Stimulated activated CD4-positive, alpha-beta T cell treated with anti-CD3 and anti-CD28 coated beads, Interleukin-1b, Interleukin-23, amount 100 ng/mL, for 4 hours (primary cell): ENCODE results near the gene SSBP3.

Source experiments
- DNase-seq, 2 donors: peaks; one replicate each; pipeline ENCODE4 v3.0.0-alpha.2; 2020; ENCODE audit warnings: low read depth in 2 of 2

SSBP3 gene

DNA sequence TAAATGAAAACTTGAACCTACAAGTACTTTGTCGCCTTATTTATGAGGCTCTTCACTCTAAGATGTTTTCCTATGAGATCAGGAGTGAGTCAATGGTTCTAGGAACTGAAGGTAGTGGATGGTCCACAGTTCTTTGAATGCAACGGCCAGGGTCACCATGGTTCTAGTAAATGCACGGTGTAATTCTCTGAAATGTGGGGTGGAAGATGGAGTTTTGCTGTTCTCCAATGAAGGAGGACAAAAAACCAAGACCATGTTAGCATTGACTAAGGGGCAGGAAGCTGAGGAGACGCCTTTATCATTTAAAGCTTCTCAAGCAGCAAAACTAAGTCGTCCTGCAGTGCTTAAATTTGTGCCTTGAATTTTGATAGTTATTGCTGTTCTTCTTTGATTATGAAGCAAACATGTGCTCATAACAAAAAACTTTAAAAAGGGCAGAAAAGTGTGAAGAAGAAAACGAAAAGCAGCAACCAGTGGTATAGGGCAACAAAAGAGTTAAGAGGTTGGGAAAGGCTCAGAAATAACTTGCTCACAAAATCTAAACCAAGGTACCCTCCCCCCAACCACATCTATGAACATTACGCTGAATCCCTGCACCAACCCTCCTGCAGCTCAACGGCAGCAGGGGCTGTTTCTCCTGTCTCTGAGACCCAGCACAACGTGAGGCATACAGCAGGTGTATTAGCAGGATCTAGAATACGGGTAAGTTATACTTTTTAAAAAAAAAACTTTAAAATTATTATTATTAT lies 121.2 kb downstream of the SSBP3 start:
- no peak for DNase-seq

DNA sequence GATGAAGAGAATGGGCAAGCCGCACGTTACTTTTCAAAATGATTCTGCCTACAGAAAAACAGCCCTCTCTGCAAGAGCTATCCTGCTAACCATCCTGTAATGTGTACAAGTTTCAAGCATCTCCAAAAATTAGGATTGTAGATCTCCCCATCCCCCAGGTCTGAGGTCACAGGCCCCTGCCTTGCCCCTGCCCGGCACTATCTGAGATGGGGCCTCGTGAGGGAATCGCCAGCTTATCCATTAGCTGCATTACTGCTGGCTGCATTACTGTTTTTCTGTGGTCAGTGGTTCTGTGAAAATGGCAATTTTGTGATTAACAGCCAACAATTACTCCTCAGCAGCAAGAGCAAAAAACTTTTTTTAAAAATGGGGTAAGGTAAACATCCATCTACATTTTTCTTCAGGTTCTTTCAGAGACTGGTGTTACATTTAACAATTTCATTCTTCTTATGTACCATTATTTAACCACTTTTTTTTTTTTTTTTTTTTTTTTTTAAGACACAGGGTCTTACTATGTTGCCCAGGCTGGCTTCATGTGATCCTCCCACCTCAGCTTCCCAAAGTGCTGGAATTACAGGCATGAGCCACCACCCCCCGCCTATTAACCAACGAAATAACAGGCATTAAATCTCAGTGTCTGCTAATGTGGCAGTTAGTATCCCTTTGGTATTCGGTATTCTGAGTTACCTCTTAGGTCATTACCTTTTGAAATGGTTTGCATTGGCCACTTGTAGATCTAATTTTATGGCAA lies 122.4 kb downstream of the SSBP3 start:
- DNase-seq = no peak

DNA sequence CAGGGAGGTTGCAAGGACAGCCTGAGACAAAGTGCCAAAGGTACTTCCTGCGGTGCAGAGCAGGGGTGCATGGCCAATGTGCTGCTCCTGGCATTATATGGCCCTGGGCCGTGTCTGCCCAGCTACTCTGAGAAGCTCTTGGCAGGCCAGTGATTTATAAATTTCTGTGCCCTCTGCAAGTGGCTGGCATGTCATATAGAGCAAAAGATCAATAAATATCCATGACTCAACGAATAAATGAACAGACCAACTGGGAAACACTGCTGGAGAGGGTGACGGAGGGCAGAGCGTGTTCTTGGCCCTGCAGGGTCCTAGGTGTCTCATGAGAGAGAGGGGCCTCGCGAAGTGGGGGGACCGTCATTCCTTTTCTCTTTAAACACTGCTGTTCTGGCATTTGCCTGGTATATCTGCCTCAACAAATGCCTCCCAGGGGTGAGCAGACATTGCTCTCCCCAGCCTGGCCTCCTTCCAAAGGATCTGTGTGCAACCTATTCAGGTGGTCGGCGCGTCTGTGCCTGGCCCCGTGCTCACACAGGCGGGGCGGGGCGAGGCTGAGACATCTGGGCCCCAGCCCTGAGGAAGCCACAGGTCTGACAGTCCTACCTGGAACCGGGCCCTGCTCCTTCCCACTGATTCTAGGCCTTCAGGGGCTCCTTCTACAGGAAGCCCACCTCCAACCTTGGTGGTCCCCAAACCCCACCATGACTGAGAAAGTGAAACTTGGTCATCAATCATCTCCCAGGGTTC lies 123.9 kb downstream of the SSBP3 start:
- DNase-seq = no peak

DNA sequence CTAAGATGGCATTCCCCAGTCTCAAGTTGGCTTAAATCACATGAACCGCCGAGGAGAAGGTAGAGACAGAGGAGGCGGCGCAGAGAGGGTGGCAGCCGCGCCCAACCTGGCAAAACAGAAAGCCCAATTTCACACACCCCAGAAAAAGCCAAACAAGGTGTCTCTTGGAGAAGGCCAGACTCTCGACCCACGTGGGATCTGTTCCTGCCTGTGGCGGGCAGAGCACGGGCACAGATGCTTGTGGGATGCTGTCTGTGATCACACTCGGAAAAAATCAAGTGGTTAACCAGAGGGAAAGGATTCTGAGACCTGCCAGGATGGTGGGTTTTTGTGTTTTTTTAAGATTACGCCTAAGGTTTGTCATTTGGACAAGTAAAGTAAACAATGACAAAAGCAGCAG lies 125.5 kb downstream of the SSBP3 start:
- DNase-seq = no peak

DNA sequence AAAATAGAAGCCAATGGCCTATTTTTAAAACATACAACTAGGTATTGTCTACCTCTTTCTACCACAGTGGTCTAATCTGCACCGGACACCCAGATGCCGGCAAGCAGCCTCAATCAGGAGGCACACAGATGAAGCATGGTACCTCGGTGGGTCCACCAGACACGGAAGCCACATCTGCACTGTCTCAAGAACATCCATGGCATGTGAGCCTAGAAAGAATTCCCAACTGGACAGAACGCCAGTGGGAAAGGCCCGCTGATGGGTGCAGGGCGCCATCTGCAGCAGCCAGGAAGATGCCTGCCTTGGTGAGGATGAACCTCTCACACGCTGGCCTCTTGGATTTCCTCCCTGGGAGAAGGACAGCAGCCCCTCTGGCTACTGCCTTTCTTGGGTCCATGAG lies 126.7 kb downstream of the SSBP3 start:
- no peak for DNase-seq

DNA sequence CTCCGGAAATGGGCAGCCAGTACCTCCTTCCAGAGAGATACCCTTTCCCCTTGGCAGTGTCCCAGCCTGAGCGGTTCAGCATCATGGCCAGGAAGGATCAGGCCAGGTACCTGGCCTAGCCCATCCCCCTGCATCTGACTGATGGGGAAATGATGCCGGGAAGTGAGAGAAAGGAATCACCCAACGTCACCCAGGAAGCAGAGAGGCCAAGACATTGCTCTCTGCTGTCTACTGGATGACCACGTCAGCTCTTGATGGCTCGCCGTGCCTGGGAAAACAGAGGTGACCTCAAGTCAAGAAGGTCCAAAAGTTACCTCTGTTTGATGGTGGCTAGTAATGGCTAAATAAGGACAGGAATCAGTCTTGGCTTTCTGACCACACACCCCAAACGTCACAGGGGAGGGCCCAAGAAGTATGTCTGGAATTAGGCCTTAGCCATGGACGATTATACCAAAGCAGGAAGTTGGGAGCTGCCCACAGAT lies 127.2 kb downstream of the SSBP3 start:
- no peak for DNase-seq

DNA sequence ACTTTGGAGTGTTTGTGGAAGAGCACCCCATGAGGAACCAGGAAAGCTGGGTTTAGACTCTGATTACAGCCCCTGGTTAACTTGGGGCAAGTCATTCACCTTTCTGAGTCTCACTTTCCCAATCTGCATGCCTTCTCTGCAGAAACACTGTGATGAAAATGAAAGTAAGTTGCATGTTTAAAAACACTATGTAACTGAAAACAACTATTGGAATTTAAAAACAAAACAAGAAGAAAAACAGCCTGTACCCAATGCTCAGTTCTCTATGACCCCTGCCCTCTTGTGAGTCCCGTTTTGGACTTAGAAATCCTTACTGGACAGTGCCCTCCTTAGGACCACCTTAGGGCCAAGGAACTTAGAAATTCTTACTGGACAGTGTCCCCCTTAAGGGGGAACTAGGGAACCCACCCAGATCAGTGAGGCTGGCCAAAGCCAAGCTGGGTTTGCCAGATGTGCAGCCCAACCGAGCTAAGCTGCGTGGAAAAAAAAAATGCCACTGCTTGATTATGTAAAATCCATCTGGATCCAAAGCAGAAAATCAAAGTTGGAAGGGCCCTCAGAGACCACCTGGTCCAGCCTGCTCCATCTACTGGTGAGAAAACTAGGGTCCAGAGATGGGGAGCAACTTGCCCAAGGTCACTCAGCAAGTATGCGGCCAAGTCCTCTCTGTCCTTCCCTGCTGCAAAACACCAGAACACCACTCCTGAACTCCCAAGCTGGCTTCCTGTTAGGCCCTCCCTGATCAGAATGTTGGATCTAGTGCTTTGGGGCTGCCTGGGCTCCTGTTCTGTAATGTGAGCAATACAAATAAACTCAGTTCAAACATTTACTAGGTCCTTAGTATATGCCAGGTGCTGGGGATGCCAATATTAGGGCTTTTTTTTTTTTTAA lies 128.5 kb downstream of the SSBP3 start:
- DNase-seq = no peak

DNA sequence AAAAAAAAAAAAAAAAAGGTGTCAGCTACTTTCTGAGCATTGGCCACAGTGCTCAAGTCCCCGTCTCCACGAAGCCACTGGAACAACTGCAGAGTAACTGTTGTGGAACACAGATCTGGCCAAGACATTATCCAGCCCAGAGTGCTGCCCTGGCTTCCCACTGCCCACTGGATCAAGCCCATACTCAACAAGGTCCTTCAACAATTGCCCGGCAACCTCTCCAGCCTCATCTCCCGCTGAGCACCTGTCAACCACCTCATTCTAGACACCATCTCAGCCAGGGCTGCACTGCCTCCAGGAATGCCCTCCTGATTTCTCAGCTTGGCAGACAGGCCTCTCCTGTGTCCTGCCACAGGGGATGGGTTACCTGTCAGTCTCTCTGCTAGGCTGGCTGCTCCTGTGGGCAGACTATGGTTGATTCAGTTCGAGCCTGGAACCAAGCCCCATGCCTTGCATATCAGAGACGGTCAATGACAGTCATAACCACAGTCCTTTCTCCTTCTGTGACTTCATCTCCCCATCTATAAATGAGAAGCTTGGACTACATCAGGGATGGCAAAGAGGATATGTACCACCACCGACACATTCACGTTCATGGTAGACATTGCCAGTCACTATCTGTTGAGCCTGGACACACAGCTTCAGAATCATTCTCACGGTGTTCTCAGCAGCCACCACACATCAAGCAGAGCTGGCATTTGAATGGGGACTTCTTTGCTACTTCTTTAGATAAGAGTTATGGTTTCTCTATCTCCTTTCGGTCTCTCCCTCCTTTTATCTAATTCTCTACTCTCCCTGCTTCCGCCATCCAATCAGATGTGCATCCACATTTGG lies 129.4 kb downstream of the SSBP3 start:
- no peak for DNase-seq

DNA sequence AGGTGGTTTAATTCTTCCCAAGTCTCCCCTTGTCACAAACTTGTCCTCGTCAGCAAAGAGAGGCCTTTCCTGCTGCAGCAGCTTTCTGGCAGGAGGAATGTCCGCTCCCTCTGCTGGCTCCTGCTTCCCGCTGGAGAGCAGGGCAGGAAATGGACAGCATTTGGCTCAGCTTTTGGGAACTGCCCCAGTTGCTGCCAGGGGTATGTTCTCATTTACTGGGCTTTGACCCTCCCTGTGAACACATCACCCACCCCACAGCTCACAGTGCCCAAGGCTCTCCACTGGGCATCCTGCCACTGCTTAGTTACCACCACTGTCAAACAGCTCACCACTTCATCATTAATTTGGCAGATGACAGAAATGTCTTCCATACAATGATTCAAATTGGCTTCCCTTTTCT lies 130.8 kb downstream of the SSBP3 start:
- DNase-seq = no peak

DNA sequence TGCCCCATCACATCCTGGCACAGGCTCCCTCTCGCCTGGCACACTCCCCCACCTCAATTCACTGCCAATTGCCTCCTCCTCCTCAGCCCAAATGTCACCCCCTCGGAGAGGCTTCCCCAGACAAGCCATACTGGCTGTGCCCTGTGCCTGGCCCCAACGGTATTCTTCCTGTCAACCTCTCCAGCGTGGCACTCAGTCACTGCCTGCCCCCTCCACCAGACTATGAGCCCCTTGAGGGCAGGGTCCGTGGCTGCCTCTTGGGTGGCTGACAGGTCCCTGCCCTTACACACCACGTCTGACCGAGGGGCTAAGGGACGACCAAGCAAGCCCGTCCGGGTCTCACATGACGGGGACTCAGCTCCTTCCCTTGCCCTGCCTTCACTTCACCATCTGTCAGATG lies 131.3 kb downstream of the SSBP3 start:
- DNase-seq = no peak

DNA sequence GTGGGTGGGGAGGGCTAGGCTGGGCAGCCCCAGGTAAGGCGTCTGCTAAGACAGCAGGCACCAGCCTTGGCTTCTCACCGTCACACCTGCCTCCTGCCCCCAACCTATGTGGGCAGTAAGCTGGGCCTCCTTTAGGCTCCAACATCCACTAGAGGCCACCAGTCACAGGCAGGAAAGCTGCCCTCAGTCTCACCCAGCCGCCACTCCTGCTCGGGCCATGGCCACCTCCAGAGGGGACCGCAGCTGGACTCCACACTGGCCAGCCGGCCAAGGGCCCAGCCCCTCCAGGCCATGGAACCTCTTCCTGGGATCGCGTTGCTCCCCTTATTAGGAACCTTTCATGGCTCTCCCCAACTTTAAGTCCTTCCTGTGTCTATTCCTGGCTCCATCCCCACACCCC lies 131.7 kb downstream of the SSBP3 start:
- DNase-seq = no peak

DNA sequence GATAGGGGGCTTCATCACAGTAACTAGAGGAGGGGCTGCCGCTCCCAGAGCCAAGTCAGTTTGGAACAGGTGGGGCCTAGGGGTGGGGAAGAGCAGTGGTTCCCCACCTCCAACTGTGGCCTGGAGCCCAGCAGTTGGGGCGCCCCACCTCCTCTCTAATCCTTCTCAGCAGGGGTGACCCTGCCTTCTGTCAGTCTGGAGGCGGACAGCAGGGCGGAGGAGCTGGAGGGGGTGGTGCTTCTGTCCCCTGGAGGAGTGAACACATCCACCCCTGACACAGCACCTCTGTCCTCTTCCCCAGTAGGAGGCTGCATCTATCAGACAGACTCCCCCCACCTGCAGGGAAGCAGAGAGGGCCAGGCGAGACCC lies 132.4 kb downstream of the SSBP3 start:
- no peak for DNase-seq

DNA sequence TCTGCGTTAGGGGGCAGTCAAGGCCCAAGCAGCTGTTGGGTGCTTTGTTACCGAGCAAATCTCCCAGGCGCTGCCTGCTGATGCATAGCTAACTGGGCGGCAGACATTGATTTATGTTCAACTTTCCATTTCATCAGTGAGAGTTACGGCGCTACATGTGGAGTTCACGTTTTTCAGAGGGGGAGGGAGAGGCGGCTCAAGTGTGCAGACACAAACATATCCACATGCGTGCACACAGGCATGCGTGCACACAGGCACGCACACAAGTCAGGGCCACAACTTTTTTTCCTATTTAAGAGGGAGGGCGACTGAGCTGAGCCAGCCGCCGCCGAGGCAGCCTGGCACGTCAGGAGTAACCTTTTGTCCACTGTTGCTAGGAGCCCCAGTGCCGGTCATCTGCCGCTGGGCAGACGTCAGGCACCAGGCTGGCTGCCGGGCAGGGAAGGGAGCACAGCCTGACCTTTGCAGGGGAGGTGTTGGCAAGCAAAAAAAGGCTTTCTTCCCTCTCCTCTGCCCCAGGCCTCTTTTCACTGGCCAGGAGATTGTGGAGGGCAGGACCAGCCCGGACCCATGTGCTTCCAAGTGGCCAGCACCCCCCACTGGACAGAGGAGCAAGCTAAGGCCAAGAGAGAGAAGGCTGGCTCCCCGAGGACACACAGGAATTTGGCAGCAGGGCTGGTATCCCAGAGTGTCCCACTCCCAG lies 133.0 kb downstream of the SSBP3 start:
- no peak for DNase-seq

DNA sequence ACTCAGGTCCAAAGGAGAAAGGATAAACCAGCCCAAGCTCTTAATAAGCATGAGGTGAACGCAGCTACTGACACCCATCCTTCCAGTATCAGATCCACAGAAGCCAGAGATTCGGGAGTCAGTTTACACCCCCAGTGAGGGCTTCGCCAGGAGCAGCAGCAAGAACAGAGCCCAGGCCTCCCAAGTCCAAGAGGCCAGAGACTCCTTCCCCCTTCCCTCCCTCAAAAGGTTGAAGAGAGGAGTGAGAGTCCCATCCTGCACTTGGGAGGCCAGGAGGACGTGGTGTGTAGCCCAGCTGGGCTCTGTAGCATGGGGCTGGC lies 133.5 kb downstream of the SSBP3 start:
- no peak for DNase-seq

DNA sequence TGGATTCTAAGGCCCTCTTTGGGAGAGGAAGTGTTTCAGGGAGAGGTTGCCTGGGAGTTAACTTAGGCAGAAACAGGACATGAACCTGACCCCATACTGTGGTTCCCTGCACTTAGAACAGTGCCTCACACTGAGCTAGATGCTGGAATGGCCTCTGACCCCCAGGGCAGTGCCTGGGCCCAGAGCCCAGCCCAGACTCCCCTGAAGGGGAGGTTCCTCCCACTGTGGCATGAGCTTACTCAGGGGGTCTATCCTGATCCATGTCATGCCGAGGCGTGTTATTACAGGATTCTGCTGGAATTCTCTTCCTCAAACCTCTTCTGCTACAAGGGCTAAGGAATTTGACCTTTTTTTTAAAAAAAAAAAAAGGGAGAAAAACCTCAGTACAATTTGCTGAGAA lies 134.1 kb downstream of the SSBP3 start:
- no peak for DNase-seq

DNA sequence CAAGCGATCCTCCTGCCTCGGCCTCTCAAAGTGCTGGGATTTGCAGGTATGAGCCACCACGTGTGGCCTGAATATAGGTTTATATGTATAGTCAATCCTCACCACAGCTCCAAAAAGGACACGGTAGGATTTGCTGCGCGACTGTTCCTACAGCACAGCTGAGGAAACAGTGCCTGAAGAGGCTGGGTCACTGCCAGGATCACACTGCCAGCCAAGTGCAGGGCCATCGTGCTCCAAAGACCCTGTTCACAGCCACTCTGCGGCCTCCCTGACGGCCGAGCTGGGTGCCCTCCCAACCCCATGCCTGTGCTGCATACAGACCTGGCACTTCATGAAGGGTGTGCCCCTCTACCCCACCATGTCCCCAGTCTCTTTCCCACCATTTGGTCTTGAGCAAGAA lies 134.9 kb downstream of the SSBP3 start:
- no peak for DNase-seq

DNA sequence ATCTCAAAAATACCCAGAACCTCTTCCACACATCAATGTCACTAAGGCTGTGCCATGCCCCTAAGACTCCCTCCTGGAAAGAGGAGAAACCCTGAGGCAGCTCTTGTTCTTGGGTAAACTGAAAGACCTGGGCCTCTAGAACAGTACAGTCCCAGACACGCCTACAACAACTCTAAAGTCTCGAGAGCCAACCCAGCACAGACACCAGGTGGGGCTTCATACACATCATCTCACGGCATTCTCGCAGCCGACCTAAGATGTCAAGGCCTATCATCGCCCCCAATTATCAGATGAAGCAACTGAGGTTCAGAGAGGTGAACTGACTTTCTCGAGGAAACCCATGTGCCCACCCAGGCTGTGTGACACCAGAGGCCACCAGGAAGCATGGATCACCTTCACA lies 135.7 kb downstream of the SSBP3 start:
- no peak for DNase-seq

DNA sequence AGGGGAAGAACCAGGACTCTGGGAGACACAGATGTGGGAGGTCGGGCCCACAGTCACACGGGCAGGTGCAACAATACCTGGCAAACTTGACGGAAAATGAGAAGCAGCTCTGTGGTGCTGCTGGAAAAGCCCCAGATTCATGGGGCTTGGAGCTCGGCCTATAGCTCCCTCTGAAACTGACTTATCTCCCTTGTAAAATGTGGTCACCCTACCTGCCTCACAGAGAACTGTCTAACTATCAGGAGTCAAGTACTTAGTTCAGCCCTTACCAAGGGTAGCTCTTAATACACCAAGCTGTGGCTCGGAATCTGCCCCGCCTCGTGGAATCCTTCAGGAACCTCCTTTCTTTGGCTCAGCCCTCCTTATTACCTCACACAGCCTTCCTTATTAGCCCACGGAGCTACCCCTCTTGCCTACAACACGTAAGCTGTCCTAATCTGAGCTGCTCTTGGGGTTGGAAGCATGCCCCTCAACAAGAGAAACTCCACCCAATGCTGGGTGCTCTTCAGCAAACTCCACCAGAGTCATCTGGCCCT lies 137.4 kb downstream of the SSBP3 start:
- DNase-seq = no peak

DNA sequence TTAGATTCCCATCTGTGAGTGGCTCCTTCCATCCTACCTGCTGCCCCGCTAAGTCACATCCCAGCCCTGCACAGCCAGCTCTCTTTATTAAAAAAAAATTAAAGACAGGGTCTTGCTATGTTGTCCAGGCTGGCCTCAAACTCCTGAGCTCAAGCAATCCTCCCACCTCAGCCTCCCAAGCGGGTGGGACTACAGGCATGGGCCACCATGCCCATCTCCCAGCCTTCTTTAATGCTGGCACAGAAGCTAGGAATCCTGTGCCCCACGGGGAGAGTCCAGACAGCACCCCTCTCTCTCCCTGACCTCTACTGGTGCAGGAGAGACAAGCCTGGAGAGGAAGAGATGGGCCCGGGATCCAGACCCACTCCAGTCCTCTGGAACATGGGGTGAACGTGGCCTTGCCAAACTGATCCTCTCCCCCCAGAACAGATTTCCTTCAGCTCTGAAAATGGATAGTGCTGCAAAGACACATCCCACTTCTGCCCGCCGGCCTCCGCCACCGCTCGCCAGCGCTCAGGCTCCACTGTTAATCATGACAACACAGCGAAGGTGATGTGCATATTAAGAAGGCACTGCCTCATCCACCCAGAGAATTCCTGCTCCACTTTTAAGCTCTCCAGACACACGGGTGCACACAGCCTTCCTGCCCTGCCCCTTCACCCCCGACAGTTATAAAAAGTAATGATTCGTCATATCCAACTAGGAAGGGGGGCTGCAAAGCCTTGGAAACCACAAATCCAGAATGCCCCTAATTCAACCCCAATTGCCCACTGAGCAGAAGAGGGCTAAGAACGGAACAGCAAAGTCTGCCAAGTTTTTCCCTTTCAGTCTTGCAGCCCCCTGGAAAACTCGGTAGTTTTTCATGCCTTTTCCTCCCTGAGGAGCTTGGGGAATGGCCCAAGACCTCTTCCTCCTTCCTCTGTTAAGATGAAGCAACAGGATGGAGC lies 138.1 kb downstream of the SSBP3 start:
- DNase-seq = no peak
